ENCODE measurements around the gene SPECC1L.

The SPECC1L gene

DNA sequence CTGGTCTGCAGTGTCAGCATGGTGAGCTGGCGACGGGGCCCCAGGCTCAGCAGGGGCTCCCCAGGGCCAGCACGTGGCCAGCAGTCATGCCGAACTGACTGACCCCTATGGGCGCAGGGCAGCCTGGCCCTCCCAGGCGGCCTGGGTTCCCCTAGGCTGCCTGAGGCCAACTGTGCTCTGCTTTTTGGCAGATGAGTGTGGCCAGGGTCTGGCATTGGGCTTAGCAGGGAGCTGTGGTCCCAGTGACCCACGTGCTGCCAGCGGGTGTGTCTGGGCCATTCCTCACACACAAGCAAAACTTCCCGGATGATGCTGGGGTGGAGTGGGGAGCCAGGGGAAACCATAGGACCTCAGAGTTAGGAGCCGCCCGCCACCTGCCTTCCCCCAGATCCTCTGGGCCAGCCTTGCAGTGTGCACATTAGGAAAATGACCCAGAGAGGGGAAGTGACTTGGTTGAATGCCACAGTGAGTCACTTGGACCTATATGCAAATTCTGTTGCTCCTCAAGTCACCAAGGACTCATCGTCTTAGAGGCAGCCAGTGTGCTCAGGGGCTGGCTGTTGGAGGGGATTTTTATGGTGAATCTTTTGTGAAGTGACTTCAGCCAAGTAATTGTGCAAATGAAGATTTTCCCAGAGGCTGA lies 163.3 kb downstream of the SPECC1L start:
- in situ Hi-C loops (cut with HindIII; ENCODE audit: low sequenced_read_pairs), result no loop called here
- DNase-seq (ENCODE audit: low read depth, low spot score), result peak; percentile 25

GRCh38 chr22:24434471-24435322 lies 164.1 kb downstream of the SPECC1L start:
- H3K4me3 ChIP-seq (ENCODE audit: low read depth, low read length), result no peak overlapping the region
- TF ChIP-seq, protein P1, sequence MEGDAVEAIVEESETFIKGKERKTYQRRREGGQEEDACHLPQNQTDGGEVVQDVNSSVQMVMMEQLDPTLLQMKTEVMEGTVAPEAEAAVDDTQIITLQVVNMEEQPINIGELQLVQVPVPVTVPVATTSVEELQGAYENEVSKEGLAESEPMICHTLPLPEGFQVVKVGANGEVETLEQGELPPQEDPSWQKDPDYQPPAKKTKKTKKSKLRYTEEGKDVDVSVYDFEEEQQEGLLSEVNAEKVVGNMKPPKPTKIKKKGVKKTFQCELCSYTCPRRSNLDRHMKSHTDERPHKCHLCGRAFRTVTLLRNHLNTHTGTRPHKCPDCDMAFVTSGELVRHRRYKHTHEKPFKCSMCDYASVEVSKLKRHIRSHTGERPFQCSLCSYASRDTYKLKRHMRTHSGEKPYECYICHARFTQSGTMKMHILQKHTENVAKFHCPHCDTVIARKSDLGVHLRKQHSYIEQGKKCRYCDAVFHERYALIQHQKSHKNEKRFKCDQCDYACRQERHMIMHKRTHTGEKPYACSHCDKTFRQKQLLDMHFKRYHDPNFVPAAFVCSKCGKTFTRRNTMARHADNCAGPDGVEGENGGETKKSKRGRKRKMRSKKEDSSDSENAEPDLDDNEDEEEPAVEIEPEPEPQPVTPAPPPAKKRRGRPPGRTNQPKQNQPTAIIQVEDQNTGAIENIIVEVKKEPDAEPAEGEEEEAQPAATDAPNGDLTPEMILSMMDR (IDR thresholded peaks at IDR 0.05; ENCODE audit: low read depth, low read length), result no peak
- in situ Hi-C loops (cut with HindIII; ENCODE audit: low sequenced_read_pairs), result no loop called here
- DNase-seq (ENCODE audit: low read depth, low spot score), result no peak

More for the DNA sequence above, 163.3 kb downstream of the SPECC1L start:
- H3K4me3 ChIP-seq (ENCODE audit: low read depth, low read length), result no peak overlapping the region
- TF ChIP-seq, protein P1 (IDR thresholded peaks at IDR 0.05; ENCODE audit: low read depth, low read length), result no peak

DNA sequence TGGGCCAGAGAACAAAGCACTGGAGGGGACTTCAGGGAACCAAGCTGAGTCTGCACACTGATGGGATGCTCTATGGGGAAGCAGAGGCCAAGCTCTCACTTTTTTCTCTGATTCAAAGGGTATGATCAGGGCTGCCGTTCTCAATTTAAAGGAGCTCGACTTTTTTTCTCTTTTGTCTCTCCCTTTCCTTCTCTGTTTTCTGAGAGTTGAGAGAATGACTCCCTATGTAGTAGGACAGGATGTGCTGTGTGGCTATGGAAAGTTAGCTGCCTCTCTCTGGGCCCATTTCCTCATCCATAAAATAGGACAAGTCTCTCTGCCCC lies 164.7 kb downstream of the SPECC1L start:
- in situ Hi-C loops (cut with HindIII; ENCODE audit: low sequenced_read_pairs), result no loop called here
- TF ChIP-seq, protein P1 (IDR thresholded peaks at IDR 0.05; ENCODE audit: low read depth, low read length), result no peak
- no peak for DNase-seq (ENCODE audit: low read depth, low spot score)

DNA sequence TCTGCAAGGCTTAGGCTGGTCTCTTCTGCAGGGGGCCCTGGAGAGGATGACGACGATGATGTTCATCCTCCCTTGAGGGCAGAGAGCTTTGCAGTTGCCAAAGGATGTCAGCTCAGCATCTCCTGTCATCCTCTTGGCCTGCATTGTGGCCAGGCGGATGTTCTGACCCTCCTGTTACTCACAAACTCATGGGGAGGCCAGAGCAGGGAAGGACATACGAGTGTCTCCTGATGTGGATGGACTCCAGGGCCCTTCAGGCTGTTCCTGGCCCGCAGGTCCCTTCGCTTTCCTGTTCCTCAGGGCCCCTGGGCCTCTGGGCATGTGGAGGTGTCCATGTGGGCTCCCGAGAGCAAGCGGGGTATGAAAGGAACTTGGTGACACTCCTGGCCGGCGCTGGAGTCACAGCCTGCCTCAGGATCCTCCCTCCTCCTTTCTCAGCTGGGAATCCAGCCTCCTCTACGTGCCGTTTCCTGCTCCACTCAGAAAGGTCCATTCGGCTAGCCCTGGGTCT lies 165.3 kb downstream of the SPECC1L start:
- in situ Hi-C loops (cut with HindIII; ENCODE audit: low sequenced_read_pairs), result no loop called here
- DNase-seq (ENCODE audit: low read depth, low spot score), result peak; percentile 33
- TF ChIP-seq, protein P1 (IDR thresholded peaks at IDR 0.05; ENCODE audit: low read depth, low read length), result no peak
- H3K4me3 ChIP-seq (ENCODE audit: low read depth, low read length), result no peak overlapping the region

More for the DNA sequence above, 164.7 kb downstream of the SPECC1L start:
- H3K4me3 ChIP-seq (ENCODE audit: low read depth, low read length), result no peak overlapping the region

- no peak overlapping the region for H3K4me3 ChIP-seq (ENCODE audit: low read depth, low read length)
- no peak for DNase-seq (ENCODE audit: low read depth, low spot score)
- TF ChIP-seq, protein P1 (IDR thresholded peaks at IDR 0.05; ENCODE audit: low read depth, low read length), result no peak
- in situ Hi-C loops (cut with HindIII; ENCODE audit: low sequenced_read_pairs), result no loop called here
Observed at GRCh38 chr22:24436553-24436952, 165.9 kb downstream of the SPECC1L start.

DNA sequence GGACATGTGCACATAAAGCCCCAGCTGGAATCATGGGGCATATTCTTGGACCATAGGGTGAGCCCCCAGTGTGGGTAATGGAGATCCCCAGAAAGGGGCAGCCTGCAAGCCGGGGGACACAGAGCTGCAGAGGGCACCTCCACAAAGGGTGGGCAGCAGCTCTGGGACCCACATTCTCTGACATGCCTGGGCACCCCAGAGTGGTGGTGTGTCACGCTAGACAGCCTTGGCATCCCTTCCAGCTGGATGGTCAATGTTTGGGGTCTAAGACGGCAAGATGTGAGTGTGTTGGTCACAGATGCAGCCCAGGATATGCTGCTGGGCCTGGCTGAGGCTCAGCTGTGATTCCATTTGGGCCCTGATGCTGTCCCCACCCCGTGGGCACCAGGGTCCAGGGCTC lies 166.5 kb downstream of the SPECC1L start:
- TF ChIP-seq, protein P1 (IDR thresholded peaks at IDR 0.05; ENCODE audit: low read depth, low read length), result no peak
- DNase-seq (ENCODE audit: low read depth, low spot score), result no peak
- in situ Hi-C loops (cut with HindIII; ENCODE audit: low sequenced_read_pairs), result no loop called here
- no peak overlapping the region for H3K4me3 ChIP-seq (ENCODE audit: low read depth, low read length)

Measured in astrocyte of the spinal cord (primary cell).